Raji (cell line): ENCODE measurements around the gene HTD2.

Experiments used
- POLR2A ChIP-seq: IDR thresholded peaks from 2 replicates; pipeline ENCODE4 v1.6.1; 2011; ENCODE audit warnings: low read depth, low read length, control low read depth; ENCODE audit not compliant: insufficient read depth

HTD2 gene

GRCh38 chr3:58305882-58306711, at the start of gene HTD2, which contains the start of gene RPP14:
TSS of gene HTD2 (plus strand) at chr3:58306520. CDS start at chr3:58317614, 11,094 bp downstream.
TSS of gene RPP14 (plus strand) at chr3:58306245. CDS start at chr3:58310330, 4,085 bp downstream.
- peak; percentile 92 for TF ChIP-seq POLR2A

GRCh38 chr3:58258392-58259055, 47.8 kb upstream of the HTD2 start:
- no peak for TF ChIP-seq POLR2A

GRCh38 chr3:58260261-58260731, 46.0 kb upstream of the HTD2 start:
- TF ChIP-seq POLR2A, result no peak

GRCh38 chr3:58260733-58261132, 45.6 kb upstream of the HTD2 start:
- no peak for TF ChIP-seq POLR2A

GRCh38 chr3:58261954-58262666, 44.2 kb upstream of the HTD2 start:
- no peak for TF ChIP-seq POLR2A

- no peak for TF ChIP-seq POLR2A
Observed at GRCh38 chr3:58266577-58266976, 39.7 kb upstream of the HTD2 start.

GRCh38 chr3:58269356-58269755, 37.0 kb upstream of the HTD2 start:
- TF ChIP-seq POLR2A, result no peak

GRCh38 chr3:58270485-58270884, 35.8 kb upstream of the HTD2 start:
- TF ChIP-seq POLR2A, result no peak

GRCh38 chr3:58271901-58272501, 34.3 kb upstream of the HTD2 start:
- TF ChIP-seq POLR2A, result no peak

- TF ChIP-seq POLR2A, result no peak
Observed at GRCh38 chr3:58272891-58273290, 33.4 kb upstream of the HTD2 start.

- TF ChIP-seq POLR2A, result no peak
Observed at GRCh38 chr3:58274027-58274614, 32.2 kb upstream of the HTD2 start.

- no peak for TF ChIP-seq POLR2A
Observed at GRCh38 chr3:58281069-58281468, 25.3 kb upstream of the HTD2 start.

GRCh38 chr3:58285334-58285733, 21.0 kb upstream of the HTD2 start:
- TF ChIP-seq POLR2A, result no peak

GRCh38 chr3:58287354-58287753, 19.0 kb upstream of the HTD2 start:
- TF ChIP-seq POLR2A, result no peak
